HG03135 (cell line): ENCODE results near the gene BCAS3.

Source experiments
- ATAC-seq: cut with Tn5 transposase; IDR thresholded peaks from one replicate; pipeline ENCODE4 v1.9.1; 2021; ENCODE audit warnings: mild to moderate bottlenecking, moderate library complexity; ENCODE audit not compliant: unreplicated experiment

Gene BCAS3

DNA sequence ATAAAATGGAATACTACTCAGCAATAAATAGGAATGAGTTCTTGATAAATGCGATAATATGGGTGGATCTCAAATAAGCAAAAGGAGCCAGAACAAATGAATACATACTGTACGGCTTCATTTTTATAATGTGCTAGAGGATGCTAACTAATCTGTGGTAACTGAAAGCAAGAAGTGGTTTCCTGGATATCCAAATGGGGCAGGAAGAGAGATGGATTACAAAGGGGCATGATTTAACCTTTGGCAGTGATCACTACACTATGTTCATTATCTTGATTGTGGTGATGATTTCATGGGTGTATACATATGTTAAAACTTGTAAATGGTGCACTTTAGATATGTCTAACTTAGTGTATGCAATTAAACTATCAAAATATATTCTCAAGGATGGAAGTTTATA is 499.7 kb downstream of the BCAS3 start:
- no peak for ATAC-seq

DNA sequence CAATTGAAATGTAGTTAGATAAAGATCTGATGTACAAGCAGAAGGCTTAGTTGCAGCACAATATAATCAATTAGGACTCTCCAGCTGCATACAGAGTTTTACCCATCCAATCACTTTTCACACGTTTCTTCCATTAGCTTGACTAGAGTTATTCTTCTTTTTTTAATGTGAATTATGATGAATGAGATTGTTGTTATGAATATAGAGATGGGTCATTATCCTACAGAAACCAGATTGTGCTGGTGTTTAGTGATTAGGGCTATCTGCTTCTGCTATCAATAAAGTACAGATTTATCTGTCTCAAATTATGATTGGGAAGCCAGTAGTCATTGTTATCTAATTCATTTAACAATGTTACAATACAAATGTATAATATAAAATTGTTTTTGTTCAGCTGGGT is 500.6 kb downstream of the BCAS3 start:
- no peak for ATAC-seq

DNA sequence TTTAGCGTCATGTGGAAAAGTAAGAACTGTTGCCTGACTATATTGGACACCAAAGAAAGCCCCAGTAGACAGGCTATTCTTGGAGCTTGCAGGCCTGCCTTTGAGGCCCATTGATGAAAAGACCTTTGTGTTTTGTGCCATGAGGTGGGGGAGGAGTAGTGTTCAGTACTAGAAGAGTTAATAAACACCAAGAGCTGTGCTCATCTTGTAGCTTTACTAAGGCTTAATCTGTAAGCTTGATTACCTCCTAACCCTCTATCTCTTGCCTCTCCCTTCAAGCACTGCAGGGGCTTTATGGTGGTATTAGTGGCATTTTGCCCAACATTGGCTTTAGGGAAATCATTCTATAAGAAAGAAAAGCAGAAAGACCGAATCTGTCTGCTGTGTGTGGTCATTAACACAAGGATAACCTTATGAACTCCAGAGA is 501.7 kb downstream of the BCAS3 start:
- ATAC-seq, result no peak

DNA sequence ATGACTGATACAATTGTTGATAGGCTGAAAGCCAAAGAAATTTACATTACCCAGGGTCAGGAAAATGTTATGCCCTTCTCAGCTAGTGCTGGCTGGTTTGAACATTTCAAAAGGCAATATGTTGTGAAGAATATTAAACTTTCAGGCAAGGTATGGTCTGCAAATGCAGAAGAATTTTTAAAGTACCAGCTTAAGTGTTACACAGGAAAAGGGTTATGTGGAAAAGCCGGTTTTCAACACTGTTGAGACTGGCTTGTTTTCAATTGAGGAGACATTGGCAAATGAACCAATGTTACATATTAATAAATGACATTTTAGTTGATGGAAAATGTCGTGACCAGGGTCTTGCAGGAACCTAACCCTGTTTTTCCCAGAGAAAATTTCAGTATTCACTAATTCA is 506.1 kb downstream of the BCAS3 start:
- no peak for ATAC-seq

DNA sequence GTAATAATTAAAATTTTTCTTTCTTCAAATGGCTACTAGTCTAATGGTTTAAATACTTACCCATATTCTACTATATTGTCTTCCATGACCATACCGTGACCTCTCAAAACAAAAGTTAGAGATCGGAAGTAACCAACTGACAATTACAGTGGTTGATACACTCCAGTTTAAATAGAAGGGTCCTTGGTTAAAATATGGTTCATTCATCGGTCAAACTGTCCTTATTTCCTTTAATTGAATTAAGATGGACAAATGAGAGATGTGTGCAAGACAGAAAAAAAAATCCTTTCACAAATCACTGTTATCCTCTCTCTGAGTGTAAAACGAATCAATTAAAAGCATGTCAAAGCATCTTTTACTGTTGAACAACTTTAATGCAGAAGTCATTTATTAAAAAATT is 507.7 kb downstream of the BCAS3 start:
- ATAC-seq, result no peak

DNA sequence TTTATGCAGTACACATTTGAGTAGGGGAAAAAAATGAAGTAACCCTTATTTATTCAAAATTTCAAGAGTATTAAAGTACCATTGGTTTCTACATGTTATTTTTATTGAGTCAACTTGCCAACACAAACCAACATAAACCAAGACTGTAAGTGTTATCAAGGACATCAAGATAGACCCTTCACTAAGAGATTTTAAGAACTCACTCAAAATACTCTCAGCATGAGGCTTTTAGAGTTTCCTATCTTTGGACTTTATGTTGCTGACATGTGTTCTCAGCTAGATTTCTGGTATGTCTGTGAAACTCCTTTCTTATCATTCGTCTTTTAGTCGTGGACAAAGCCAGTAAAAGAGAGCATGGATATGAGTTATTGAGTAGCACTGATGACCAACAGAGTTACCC is 509.4 kb downstream of the BCAS3 start:
- no peak for ATAC-seq

DNA sequence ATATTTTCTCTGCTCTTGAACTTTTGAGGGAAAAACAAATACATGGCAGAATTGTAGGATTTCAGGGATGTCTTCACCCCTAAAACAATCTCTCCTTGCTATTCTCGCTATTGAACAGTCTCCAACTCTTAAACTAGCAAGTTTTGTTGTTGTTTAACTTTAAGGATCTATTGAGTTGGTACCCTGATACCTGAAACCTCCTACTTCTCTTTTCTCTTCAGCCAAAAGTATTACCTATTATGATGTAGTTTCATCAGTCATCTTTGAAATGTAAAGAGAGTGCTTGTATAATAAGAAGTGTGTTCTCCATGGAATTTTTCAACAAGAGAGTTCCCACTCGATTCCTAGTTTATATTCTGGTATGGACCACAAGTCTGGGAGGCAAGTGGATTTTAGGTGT is 510.4 kb downstream of the BCAS3 start:
- no peak for ATAC-seq

DNA sequence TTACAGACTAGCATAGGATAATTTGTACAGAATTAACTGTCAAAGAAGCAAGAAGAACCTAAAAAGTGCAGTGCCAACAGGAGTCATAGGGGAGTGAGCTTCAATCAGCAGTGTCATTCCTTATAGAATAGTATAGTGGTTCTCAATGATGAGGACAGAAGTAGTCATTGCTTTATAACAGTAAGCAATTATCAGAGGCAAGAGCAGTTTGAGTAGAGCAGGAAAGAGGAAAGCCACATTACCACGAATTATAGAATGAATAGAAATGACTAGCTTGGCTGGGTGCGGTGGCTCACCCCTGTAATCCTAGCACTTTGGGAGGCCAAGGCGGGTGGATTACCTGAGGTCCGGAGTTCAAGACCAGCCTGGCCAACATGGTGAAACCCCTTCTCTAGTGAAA is 512.3 kb downstream of the BCAS3 start:
- ATAC-seq, result no peak

DNA sequence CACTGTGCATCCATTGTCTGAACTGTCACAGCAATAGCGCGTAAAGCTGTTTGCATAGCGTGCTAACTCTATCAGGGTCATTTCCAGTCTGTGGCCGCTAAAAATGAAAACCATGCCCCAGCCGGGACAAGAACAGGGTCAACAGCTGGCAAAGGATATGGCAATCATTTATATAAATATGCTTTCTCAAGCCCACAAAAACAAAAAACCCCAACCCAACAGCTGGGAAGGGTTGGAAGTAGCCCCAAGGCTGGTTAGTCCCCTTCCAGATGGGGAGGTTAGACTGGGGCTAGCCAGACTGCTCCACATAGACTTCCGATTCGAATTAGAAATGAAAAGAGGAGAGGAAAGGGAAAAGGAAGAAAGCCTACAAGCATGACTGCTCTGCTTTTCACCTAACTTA is 518.7 kb downstream of the BCAS3 start:
- no peak for ATAC-seq

DNA sequence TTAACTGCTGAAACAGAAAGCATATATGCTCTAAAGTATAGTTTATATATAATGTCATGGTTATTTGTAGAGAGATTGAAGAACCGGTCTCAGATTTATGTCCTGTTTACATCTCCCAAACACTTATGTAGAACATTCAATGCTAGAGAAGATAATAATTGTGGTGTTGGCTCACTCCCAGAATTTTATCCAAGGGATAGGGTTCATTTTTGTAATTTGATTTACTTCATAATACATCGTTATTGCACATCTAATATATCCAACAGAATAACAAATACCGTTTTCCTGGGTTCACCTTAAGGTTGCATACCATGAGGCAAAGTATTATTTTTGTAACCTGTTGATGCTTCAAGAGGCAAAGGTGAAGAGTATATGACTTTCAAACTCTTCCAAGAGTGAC is 519.1 kb downstream of the BCAS3 start:
- ATAC-seq, result no peak

DNA sequence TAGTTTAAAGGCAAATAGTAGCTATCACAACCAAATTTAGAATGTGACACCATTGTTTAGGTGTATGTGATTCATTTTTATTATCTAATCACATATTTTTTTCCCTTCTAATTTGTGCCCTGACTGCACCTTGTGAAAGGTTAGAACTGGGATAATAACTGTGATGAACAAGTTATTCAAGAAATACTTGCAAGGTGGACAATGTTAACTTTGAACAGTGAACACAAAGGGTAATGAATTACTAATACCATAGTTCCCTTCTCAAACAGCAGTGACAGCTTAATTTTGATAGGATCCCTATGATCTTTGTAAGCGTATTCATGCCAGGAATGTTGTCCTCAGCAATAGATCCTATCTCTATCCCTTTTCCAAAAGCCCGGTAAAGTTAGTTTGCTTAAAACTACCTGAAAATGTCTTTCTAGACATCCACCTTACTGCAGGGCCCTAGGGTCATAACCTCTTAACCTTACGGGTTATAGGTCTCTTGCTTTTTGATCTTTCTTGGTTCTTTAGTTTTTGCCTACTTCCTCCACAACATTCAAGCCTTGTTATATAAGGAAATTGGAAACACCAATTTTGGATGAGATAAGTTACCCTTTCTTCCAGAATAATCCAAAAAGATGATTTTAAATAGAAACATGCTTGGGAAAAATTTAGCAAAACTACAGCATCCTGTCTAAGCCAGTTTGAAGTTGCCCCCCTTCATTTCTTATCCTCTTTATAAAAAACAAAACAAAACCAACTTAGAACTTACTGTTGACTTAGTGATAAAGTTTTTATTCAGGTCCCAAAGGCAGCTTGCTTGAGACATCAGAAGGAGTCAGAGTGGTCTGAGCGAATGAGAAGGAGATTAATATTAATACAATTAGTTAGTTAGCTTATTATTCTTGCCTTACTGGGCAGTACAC is 522.0 kb downstream of the BCAS3 start:
- ATAC-seq, result no peak

DNA sequence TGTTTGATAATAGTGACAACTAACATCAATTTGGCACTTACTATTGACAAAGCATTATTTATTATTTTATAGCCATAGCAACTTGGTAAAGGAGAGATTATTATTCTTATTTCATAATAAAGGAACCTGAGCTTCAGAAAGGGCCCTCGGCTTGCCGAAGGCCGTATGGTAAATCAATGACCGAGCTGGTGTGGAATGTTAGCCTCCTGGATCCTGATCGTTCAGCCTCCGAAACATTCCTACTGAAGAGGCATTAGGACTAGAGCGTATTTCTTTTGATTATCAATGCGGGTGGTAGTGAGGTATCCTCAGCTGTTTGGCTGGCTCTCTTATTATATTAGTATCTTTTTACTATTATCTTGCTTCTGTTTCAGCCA is 522.7 kb downstream of the BCAS3 start:
- no peak for ATAC-seq

DNA sequence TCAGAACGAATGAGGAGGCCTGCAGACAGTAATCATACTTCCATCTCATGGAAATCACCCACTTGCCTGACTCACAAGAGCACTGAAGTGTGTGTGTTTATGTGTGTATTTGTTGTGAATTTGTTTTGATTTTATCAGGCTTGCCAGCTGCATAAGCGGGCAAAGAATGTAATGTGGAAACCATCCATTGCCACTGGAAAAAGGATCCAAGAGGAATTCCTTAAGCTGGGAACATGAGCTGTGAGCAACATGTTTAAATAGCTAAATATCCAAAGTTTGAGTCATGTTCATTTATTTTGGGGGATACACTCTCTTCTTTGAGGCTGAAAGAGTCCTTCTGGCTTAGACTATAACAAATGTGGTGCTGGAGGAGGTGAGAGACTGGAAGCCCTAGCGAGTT is 523.6 kb downstream of the BCAS3 start:
- no peak for ATAC-seq

DNA sequence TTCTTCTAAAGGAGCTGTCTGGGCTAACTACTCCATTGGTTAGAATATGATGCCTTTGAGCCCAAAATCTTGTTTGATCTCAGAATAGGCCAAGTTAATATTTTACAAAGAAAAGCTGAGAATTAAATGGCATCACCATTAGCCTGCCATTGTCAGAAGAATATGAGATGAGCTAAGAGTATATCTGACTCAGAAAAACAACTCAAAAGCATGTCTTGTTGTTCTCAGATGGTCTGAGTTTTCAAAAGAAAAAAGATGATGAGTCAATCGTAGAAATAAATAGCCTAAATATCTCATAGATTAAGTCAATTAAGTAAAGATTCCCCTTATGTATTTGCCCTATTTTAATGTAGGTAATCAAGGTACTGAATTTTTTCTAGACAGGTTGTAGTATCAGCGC is 524.9 kb downstream of the BCAS3 start:
- ATAC-seq, result no peak

DNA sequence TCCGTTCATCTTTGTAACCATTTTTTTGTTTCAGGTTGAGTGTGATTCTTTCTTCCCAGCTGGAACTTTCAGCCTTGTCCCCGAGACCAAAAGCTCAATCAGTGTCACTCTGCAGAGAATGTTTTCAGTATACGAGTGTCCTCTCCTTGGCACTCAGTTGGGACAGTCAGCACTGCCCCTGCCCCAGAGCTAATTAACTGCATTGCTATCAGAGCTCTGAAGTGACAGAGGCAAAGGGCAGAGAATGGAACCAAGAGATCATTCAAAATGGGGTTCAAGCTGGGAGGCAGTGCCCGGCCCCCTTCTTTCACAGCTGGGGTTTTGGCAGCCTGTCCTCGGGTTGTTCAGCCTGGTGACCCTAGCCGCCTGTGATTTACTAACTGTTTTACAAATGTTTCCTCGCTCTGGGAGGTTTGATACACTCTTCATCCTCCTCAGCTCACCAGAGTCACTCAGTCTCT is 526.0 kb downstream of the BCAS3 start:
- no peak for ATAC-seq

DNA sequence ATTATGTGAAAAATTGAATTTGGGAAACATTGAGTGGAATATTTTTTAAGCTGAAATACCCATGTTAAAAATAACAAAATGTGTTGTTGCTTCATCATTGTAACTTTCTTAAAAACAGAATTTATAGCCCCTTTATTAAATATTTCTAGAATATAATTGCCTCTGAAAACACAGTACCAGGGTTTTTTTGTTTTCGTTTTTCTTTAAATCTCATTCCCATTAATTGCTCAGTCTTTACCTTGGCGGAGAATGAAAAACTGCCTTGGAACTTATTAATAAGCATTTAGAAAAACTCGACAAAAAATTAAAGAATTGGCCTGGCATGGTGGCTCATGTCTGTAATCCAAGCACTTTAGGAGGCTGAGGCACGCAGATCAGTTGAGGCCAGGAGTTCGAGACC is 526.8 kb downstream of the BCAS3 start:
- no peak for ATAC-seq

DNA sequence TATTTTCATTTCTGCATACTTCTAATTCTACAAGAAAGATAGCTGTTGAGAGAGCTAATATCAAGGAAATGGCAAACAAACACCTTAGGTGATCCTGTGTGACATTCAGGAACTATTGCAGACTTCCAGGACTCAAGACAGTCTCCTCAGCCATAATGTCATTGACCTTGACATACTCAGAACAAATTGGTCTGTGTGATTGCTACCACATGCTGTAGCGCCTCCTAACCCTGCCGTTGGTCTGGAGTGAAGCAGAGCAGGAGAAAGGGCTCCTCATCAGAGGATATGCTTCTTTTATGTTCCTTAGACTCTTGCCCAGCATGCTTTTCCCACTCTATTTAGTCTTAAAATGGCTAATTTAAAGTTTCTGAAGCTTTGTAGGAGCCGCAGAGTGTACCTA is 527.8 kb downstream of the BCAS3 start:
- ATAC-seq, result no peak

DNA sequence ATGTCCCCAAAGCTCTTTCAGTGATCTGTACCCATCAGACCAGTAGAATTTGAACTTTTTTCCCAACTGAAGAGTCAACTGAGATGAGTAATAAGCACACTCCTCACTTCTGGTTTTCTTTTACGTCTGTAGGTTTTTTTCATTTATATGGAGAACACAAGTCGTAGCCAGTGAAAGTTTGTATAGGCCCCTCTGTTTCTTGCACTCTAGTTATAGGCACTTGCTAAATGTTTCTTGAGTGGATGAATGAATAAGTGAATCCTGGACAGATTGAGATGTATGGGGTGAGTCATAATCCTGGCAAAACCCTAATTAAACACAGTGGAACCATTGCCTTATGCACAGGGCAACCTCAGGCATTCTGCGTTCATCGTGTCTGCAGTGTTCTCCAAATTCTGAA is 528.3 kb downstream of the BCAS3 start:
- ATAC-seq, result no peak

DNA sequence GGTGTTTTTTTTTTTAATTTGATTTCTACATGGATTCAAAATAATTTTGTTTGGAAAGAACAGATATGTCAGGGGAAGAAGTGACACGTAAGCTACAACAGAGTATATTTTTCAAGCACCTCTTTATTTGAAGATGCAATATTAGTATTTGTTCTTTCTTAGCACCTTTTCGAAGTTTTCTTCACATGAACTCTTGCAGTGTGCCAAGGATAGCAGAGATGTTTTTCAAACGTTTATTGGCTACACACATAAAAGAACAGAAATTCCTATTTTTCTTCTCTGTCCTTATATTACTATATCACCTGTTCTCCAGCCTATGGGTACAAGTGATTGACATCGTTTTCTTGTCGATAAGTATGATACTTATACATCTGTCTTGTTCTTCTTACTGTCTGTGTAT is 529.3 kb downstream of the BCAS3 start:
- no peak for ATAC-seq

DNA sequence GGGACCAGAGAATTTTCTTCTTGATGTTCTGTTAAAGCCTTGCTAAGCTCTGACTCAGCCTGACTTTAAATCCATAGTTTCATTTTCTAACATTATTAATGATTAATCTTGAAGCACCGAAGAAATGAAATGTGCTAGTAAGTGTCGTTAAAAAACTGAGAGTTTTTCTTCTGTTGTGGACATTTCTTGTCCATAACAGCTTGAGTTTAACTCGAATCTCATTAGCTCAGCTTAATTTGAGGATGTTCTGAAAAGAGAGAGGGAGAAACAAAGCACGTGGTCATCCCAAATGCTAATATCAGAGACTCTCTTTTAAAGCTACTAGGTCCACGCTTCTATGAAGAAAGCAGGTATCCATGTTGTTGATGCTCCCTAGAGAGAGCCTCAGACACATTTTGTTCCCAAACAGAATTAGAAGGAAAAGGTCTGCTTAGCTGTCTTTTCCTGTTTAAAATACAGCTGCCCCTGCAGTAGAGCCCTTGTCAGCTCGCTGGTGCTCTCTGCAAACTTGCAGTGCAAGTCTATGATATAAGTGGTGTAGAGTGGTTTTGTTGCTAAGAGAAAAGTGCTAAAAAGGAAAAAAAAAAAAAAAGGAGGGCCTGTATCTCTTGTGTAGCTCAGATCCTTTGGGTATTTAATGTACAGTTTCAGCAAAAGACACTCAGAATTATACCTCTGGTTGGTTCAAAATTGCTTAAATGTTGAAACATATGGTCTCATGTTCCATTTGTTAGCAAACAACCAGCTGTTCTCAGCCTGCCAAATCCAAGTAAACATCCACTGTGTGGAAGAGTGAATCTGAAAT is 530.9 kb downstream of the BCAS3 start:
- ATAC-seq, result no peak

DNA sequence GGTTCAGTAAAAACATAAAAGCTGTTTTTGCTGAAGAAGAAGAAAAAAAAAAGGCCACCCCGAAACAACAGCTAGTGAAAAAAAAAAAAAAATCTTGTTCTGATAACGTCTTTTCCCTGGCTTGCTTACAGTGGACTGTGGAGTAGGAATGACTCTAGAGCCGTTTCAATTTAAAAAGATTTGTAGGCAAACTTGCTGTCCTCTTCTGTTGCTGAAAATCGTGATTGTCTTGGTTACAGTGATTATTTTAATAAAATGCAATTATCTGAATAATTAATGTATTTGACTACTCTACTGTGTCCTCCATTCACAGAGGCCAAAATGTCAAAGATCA is 531.4 kb downstream of the BCAS3 start:
- ATAC-seq, result no peak

DNA sequence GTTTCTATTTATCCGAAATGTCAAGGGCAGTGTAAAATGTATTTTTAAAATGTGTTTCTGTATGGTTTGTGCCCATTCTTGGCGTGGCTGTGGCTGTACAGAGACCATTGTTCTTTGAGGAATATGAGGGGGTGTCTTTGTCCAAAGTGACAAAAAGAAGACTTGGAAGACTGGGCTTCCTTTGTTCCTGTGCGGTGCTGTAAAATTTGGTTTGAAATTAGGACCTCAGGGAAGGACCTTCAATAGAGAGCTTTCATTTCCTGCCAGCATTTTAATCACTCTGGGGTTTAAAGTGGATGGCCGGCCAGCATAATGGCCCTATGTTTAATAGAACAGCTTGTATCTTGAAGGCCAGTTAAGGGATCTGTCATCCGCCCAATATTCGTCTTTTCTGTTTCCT is 531.9 kb downstream of the BCAS3 start:
- ATAC-seq, result no peak
